CD4-positive, alpha-beta T cell treated with Interleukin-17A for 1 hour (primary cell): ENCODE data around the gene C16orf86.

Experiments
- DNase-seq: peaks from one replicate; pipeline ENCODE4 v3.0.0-alpha.2; 2020

The C16orf86 gene

DNA sequence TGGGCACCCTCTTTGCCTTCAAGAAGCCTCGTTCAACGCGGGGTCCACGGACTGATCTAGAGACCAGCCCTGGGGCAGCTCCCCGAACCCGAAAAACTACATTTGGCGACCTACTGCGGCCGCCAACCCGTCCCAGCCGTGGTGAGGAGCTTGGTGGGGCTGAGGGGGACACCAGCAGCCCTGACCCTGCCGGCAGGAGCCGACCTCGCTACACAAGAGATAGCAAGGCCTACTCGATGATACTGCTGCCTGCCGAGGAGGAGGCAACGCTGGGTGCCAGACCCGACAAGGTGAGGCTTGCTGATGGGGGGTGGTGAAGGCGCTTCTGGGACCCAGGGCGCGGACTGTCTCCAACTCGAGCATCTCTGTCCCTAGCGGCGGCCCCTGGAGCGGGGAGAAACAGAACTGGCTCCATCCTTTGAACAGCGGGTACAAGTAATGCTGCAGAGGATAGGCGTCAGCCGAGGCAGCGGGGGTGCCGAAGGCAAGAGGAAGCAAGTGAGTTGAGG, 12.2 kb upstream of the C16orf86 start:
- no peak for DNase-seq

GRCh38 chr16:67655363-67655762, 11.3 kb upstream of the C16orf86 start:
- DNase-seq = no peak

GRCh38 chr16:67656344-67657016, 10.1 kb upstream of the C16orf86 start:
- no peak for DNase-seq

DNA sequence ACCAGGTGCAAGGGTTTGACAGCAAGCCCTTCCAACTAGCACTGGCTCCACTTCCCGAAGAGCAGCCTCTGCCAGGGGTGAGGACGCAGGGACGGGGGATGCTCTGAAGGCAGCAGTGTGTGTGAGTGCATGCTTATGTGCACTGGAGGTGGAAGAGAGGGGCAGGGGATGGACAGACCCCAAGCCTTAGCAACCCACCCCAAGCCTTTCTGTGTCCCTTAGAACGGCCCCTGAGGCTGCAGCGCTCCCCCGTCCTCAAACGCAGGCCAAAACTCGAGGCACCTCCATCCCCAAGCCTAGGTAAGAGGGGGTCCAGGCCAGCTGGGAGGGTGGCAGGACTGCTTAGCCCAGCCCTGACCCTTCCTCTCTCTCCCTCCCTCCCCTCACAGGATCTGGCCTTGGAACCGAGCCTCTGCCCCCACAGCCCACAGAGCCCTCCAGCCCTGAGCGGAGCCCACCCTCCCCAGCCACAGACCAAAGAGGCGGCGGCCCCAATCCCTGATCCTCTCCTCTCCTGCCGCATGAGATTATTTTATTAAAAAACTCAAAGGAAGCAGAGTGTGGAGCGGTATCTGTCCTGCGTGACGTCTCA, 9.5 kb upstream of the C16orf86 start:
- no peak for DNase-seq

GRCh38 chr16:67657751-67658518, 8.7 kb upstream of the C16orf86 start:
- no peak for DNase-seq

- no peak for DNase-seq
Measured at GRCh38 chr16:67658849-67659674, 7.6 kb upstream of the C16orf86 start.

- peak; percentile 93 for DNase-seq
Measured at GRCh38 chr16:67659675-67660563, 6.7 kb upstream of the C16orf86 start, which contains the start of gene ACD. ACD (minus strand) TSS chr16:67660260; CDS start chr16:67660220, 40 bp downstream.

DNA sequence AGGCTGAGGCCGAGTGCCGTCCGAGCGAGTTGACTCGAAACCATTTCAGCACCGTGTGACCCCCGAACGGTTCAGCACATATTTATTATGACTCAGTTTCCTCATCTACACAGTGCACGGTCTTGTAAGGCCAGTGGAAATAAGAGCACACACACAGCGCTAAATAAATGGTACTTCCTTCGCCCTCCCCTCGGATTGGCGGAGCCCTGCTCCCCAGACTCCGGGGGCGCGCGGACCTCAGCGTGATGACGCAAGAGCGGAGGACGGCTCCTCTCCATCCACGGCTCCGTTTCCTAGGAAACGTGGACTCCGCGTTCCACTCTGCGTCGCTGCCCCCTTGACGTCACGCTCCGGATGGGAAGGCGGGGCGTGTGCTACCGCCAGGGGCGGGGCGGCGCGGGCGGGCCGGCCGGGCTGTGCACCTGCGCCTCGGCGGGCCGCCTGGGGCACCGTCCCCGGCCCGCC, 6.0 kb upstream of the C16orf86 start, which contains the start of gene PARD6A:
Gene PARD6A (plus strand): TSS at position 397 of the 465 bp plus-strand sequence. CDS start 79 bp downstream, outside the sequence.
- DNase-seq = peak; percentile 98

- no peak for DNase-seq
Measured at GRCh38 chr16:67661101-67661761, 5.4 kb upstream of the C16orf86 start.

- no peak for DNase-seq
Measured at GRCh38 chr16:67661886-67662652, 4.5 kb upstream of the C16orf86 start.

GRCh38 chr16:67662653-67663010, 4.0 kb upstream of the C16orf86 start:
- DNase-seq = no peak

GRCh38 chr16:67663151-67663876, 3.3 kb upstream of the C16orf86 start:
- peak; percentile 38 for DNase-seq

- DNase-seq = no peak
Measured at GRCh38 chr16:67663877-67664222, 2.8 kb upstream of the C16orf86 start.

DNA sequence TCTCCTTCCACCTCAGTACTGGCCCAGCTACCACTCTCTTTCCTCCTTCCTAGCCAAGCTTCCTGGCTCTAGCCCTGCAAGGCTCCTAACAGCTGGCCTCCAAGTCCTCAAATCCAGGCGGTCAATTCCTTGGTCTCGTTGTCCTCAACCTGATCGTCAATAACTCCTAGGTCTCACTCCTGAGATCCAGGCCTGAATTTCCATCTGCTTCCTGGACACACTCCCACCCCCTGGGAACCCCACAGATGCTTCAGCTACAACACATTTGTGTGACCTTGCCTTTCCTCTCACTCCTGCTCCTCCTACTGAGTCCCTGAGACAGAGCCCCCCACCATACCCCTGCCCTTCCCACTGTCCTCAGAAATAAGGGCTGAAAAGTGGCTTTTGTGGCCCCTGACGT, 2.4 kb upstream of the C16orf86 start:
- DNase-seq = no peak

DNA sequence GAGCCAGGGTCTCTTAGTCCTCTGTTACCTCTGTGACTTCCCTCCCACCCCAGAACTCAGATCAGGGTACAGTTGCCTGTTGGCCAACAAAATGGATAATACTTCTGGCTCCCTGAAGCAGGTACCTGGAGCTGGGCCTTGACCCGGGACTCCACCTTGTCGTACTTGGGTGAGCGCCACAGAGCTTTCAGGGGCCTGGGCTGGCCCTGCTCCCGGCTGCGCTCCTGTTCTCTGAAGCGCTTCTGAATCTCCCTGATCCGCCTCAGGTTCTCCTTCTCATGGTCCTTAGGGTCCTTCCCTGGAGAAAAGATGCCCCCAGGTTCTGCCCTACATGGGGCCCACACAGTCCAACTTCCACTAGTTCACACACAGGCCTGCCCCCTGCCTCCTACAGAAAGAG, 1.7 kb upstream of the C16orf86 start:
- no peak for DNase-seq

DNA sequence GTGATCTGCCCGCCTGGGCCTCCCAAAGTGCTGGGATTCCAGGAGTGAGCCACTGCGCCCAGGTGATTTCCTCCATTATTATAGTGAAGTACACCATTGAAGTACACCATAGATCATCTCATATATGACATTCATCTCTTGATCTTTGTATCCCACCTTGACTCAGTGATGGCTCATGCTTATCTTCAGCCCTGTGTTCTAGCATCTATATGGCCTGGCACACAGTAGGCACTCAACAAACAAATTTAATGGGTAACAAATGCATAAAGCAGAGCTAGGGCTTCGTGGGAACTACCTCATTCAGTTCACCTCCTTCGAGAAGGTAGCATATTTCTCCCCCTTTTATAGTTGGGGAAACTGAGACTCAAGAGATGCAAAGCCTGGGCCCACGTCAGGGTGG, 1.0 kb upstream of the C16orf86 start:
- DNase-seq = no peak

DNA sequence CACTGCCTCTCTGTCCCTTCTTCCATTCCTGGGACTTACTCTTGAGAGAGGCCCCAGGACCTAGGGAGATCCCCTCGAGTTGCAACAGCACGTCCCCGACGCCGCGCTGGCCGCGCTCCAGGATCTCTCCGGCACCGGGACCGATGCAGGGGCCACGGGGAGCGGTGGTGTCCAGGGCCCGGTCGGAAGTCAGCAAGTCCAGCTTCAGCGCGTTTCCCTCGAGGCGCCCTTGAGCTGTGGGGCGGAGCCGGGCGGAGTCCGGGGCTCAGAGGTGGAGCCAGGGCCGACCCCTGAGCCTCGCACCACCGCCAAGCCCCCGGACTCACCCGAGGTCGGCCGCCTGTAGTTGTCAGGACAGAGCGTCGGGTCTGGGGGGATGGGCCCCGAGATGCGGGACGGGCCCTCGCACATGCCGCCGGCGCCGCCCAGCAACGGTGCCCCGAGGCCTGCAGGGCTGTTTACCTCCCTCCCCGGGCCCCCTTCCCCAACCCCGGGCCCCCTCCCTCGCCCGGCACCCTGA, 522 bp upstream of the C16orf86 start:
- DNase-seq = no peak

DNA sequence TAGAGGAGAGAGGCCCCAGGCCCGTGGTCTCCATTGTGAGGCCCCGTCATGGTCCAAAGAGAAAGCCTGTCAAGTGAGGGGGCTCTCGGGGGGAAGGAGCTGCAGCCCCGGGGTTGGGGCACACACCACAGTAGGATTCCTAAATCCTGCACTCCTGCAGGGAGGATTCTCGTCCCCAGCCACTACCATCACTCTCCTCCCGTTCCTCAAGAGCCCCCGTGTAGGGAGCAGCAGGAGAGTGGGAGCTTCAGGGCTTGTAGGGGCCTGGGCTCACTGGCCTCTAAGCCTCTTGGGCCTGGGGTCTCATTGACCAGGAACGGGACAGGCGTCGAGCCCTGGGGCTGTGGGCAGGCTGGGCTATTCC, 821 bp downstream of the C16orf86 start:
- no peak for DNase-seq

DNA sequence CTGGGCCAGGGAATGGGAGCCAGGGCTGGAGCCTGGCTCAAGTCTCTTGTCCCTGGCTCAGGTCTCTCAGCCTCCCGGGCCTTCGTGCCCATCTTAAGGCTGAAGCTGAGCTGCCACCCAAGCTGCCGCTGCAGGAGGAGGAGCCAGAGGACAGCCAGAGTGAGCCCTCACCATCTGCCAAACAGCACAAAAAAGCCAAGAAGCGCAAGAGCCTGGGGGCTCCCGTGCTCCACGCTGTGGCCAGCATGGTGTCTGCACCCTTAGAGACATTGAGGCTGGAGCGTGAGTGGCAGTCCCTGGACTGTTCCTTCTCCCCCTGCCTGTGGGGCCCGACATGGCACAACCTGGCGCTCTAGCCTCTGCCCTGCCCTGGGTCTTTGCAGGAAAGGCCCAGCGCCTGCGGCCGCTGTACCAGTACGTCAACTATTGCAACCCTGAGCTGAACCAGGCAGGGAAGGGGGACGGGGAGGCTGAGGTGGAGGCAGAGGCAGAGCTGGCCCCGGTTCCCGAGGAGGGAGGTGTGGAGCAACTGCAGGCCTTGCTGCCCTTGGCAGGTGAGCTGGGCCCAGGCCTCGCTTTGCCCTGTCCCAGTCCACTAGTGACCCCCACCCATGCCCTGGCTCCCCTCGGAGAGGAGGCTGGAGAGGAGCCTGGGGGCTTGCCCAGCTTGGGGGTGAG, 1.3 kb downstream of the C16orf86 start:
- DNase-seq = peak; percentile 88
